HEK293 (cell line): ENCODE data around the gene HPCAL1.

Source experiments
- CTCF ChIA-PET: fragments of 350-600 bp; formaldehyde crosslinking; extraction: SDS; loops from one replicate; lab custom pipeline; 2021; ENCODE audit warnings: antibody characterized with exemption; lab: Yijun Ruan, JAX
- POLR2A ChIA-PET: fragments of 300-600 bp; formaldehyde crosslinking; extraction: SDS; loops from one replicate; lab custom pipeline; 2020; ENCODE audit warnings: antibody characterized with exemption, inconsistent platforms; lab: Yijun Ruan, JAX
- H3K27ac ChIP-seq: fragments of 200-500 bp; sonication (Bioruptor generic); 2 replicates; pipeline ENCODE4 v1.5.1; 2014; ENCODE audit warnings: low read depth, low read length, control low read depth, inconsistent platforms; ENCODE audit errors: extremely low read depth
- H3K36me3 ChIP-seq, 2 experiments: fragments of 200-500 bp in 1 of 2; sonication (Bioruptor generic) in 1 of 2; 1 replicate in 1 of 2; 2 replicates in 1 of 2; pipeline ENCODE4 v1.5.1; 2014 to 2017; ENCODE audit warnings: inconsistent platforms in 2 of 2, low read length in 2 of 2; ENCODE audit not compliant: control insufficient read depth in 2 of 2, insufficient read depth in 1 of 2
- H3K4me1 ChIP-seq: fragments of 200-500 bp; sonication (Bioruptor generic); 2 replicates; pipeline ENCODE4 v1.5.1; 2014; ENCODE audit warnings: mild to moderate bottlenecking, low read length, inconsistent platforms; ENCODE audit not compliant: control insufficient read depth, insufficient read depth
- H3K4me3 ChIP-seq: 2 replicates; pipeline ENCODE4 v1.5.1; 2011; ENCODE audit warnings: low read depth, mild to moderate bottlenecking, control low read depth, low read length, moderate library complexity
- H3K9me3 ChIP-seq: fragments of 200-500 bp; sonication (Bioruptor generic); 2 replicates; pipeline ENCODE4 v1.5.1; 2014; ENCODE audit warnings: low read depth, low read length, inconsistent platforms; ENCODE audit not compliant: control insufficient read depth, insufficient read depth
- ELK4 ChIP-seq: IDR thresholded peaks from 2 replicates; pipeline ENCODE4 v1.6.1; 2011; ENCODE audit warnings: mild to moderate bottlenecking, low read depth, low read length, borderline replicate concordance
- GLI4 ChIP-seq: fragments of 450-650 bp; formaldehyde crosslinking; IDR thresholded peaks from 2 replicates; pipeline ENCODE4 v1.5.1; 2016; ENCODE audit warnings: missing biosample characterization, missing genetic modification characterization
- MYNN ChIP-seq: fragments of 450-650 bp; formaldehyde crosslinking; IDR thresholded peaks from 2 replicates; pipeline ENCODE4 v1.5.1; 2016; ENCODE audit warnings: missing biosample characterization, missing genetic modification characterization, borderline replicate concordance
- OVOL3 ChIP-seq: fragments of 450-650 bp; formaldehyde crosslinking; IDR thresholded peaks from 2 replicates; pipeline ENCODE4 v1.5.1; 2016; ENCODE audit warnings: missing biosample characterization, missing genetic modification characterization
- PBX3 ChIP-seq: sonication (generic); formaldehyde crosslinking; IDR thresholded peaks from 2 replicates; pipeline ENCODE4 v1.8.1; 2022; ENCODE audit warnings: mild to moderate bottlenecking, moderate library complexity, missing genetic modification reagents
- REST ChIP-seq: fragments of 450-650 bp; formaldehyde crosslinking; IDR thresholded peaks from 2 replicates; pipeline ENCODE4 v1.5.1; 2016; ENCODE audit warnings: missing biosample characterization, missing genetic modification characterization
- SP7 ChIP-seq: fragments of 450-650 bp; formaldehyde crosslinking; IDR thresholded peaks from 2 replicates; pipeline ENCODE4 v1.5.1; 2016; ENCODE audit warnings: missing biosample characterization, missing genetic modification characterization
- ZBTB1 ChIP-seq: fragments of 450-650 bp; formaldehyde crosslinking; IDR thresholded peaks from 2 replicates; pipeline ENCODE4 v1.5.1; 2016; ENCODE audit warnings: missing biosample characterization, missing genetic modification characterization
- ZBTB11 ChIP-seq: fragments of 450-650 bp; formaldehyde crosslinking; conservative IDR thresholded peaks from 2 replicates; pipeline ENCODE4 v1.5.1; 2016; ENCODE audit warnings: low read depth, missing biosample characterization, missing genetic modification characterization
- ZBTB8A ChIP-seq: fragments of 450-650 bp; formaldehyde crosslinking; IDR thresholded peaks from 2 replicates; pipeline ENCODE4 v1.5.1; 2016; ENCODE audit warnings: missing biosample characterization, missing genetic modification characterization
- ZFP37 ChIP-seq: fragments of 450-650 bp; formaldehyde crosslinking; IDR thresholded peaks from 2 replicates; pipeline ENCODE4 v1.5.1; 2016; ENCODE audit warnings: missing biosample characterization, missing genetic modification characterization
- ZNF114 ChIP-seq: fragments of 450-650 bp; formaldehyde crosslinking; IDR thresholded peaks from 2 replicates; pipeline ENCODE4 v1.5.0; 2017; ENCODE audit warnings: missing biosample characterization, missing genetic modification characterization
- ZNF133 ChIP-seq: fragments of 450-650 bp; formaldehyde crosslinking; IDR thresholded peaks from 2 replicates; pipeline ENCODE4 v1.5.1; 2016; ENCODE audit warnings: missing biosample characterization, missing genetic modification characterization
- ZNF155 ChIP-seq: fragments of 450-650 bp; formaldehyde crosslinking; IDR thresholded peaks from 2 replicates; pipeline ENCODE4 v1.5.1; 2016; ENCODE audit warnings: missing biosample characterization, missing genetic modification characterization
- ZNF184 ChIP-seq: fragments of 450-650 bp; IDR thresholded peaks from 2 replicates; pipeline ENCODE4 v1.5.1; 2018; ENCODE audit warnings: missing biosample characterization, mild to moderate bottlenecking, missing genetic modification characterization
- ZNF362 ChIP-seq: fragments of 450-650 bp; formaldehyde crosslinking; IDR thresholded peaks from 2 replicates; pipeline ENCODE4 v1.5.1; 2016; ENCODE audit warnings: missing biosample characterization, missing genetic modification characterization
- ZNF391 ChIP-seq: fragments of 450-650 bp; formaldehyde crosslinking; IDR thresholded peaks from 2 replicates; pipeline ENCODE4 v1.5.1; 2016; ENCODE audit warnings: low read depth, missing biosample characterization, missing genetic modification characterization, borderline replicate concordance
- ZNF394 ChIP-seq: fragments of 450-650 bp; formaldehyde crosslinking; IDR thresholded peaks from 2 replicates; pipeline ENCODE4 v1.5.1; 2016; ENCODE audit warnings: missing biosample characterization, missing genetic modification characterization, mild to moderate bottlenecking, moderate library complexity, borderline replicate concordance
- ZNF404 ChIP-seq: fragments of 450-650 bp; formaldehyde crosslinking; IDR thresholded peaks from 2 replicates; pipeline ENCODE4 v1.5.1; 2017; ENCODE audit warnings: missing biosample characterization, missing genetic modification characterization
- ZNF548 ChIP-seq: fragments of 450-650 bp; formaldehyde crosslinking; IDR thresholded peaks from 2 replicates; pipeline ENCODE4 v1.5.1; 2016; ENCODE audit warnings: missing biosample characterization, missing genetic modification characterization
- ZNF585B ChIP-seq: fragments of 450-650 bp; formaldehyde crosslinking; IDR thresholded peaks from 2 replicates; pipeline ENCODE4 v1.5.1; 2016; ENCODE audit warnings: missing biosample characterization, missing genetic modification characterization
- ZNF664 ChIP-seq: fragments of 450-650 bp; formaldehyde crosslinking; IDR thresholded peaks from 2 replicates; pipeline ENCODE4 v1.5.1; 2016; ENCODE audit warnings: missing biosample characterization, missing genetic modification characterization
- ZNF692 ChIP-seq: fragments of 450-650 bp; formaldehyde crosslinking; IDR thresholded peaks from 2 replicates; pipeline ENCODE4 v1.5.1; 2016; ENCODE audit warnings: missing biosample characterization, missing genetic modification characterization
- ZNF707 ChIP-seq: fragments of 450-650 bp; formaldehyde crosslinking; IDR thresholded peaks from 2 replicates; pipeline ENCODE4 v1.5.1; 2016; ENCODE audit warnings: missing biosample characterization, missing genetic modification characterization
- ZSCAN30 ChIP-seq: fragments of 450-650 bp; IDR thresholded peaks from 2 replicates; pipeline ENCODE4 v1.5.1; 2018; ENCODE audit warnings: missing biosample characterization, mild to moderate bottlenecking, missing genetic modification characterization, moderate library complexity

HPCAL1 gene

GRCh38 chr2:10257036-10257435, 45.7 kb upstream of the HPCAL1 start:
- H3K36me3 ChIP-seq, result no peaks in the 10 kb centered on the region
- POLR2A ChIA-PET, result no interaction called here
- CTCF ChIA-PET, result no interaction called here
- no peak overlapping the region for H3K4me3 ChIP-seq
- H3K4me1 ChIP-seq, result no peaks in the 10 kb centered on the region
- no peaks in the 10 kb centered on the region for H3K9me3 ChIP-seq
- no peak overlapping the region for H3K27ac ChIP-seq
- TF ChIP-seq ZBTB8A (tag by site-specific recombination), result no peak
- TF ChIP-seq PBX3, result no peak
- TF ChIP-seq REST (tag by site-specific recombination), result no peak
- no peak for TF ChIP-seq ZNF184 (tag by site-specific recombination)
- TF ChIP-seq ZNF692 (tag by site-specific recombination), result no peak
- no peak for TF ChIP-seq ZNF155 (tag by site-specific recombination)
- TF ChIP-seq ZNF664 (tag by site-specific recombination), result no peak
- TF ChIP-seq OVOL3 (tag by site-specific recombination), result no peak
- TF ChIP-seq ZNF391 (tag by site-specific recombination), result no peak
- TF ChIP-seq ZNF585B (tag by site-specific recombination), result no peak
- TF ChIP-seq GLI4, result no peak
- TF ChIP-seq ZNF133, result no peak
- no peak for TF ChIP-seq SP7
- TF ChIP-seq MYNN, result no peak
- TF ChIP-seq ZNF114 (tag by site-specific recombination), result no peak
- no peak for TF ChIP-seq ZFP37 (tag by site-specific recombination)

- H3K4me1 ChIP-seq, result no peaks in the 10 kb centered on the region
- no peaks in the 10 kb centered on the region for H3K9me3 ChIP-seq
- H3K27ac ChIP-seq, result no peak overlapping the region
- H3K36me3 ChIP-seq, result no peaks in the 10 kb centered on the region
- ChIA-PET POLR2A (no interaction called here), CTCF (interaction anchor here (0.6 kb wide), 1 partner anchor 30 kb away, joined by 3 read pairs; no protein-coding TSS in a partner anchor)
- H3K4me3 ChIP-seq, result no peak overlapping the region
- TF ChIP-seq ZBTB1 (tag by site-specific recombination) (no peak), ZNF404 (tag by site-specific recombination) (no peak), ELK4 (no peak), ZBTB11 (tag by site-specific recombination) (no peak), ZNF707 (tag by site-specific recombination) (no peak), ZSCAN30 (no peak), ZNF394 (no peak), ZNF548 (tag by site-specific recombination) (no peak), ZNF362 (tag by site-specific recombination) (no peak)
Measured at GRCh38 chr2:10257500-10258147, 45.1 kb upstream of the HPCAL1 start.
